ENCODE results near the gene KIF1B. TPM values are rescaled to one million over a fixed set of nuclear protein-coding genes. Genes with fewer than 3 reads are reported as not detected.

KIF1B gene
- total RNA-seq, 4 donors from 2014 or later: 55.2 to 88.1 (median 67.0) TPM

DNA sequence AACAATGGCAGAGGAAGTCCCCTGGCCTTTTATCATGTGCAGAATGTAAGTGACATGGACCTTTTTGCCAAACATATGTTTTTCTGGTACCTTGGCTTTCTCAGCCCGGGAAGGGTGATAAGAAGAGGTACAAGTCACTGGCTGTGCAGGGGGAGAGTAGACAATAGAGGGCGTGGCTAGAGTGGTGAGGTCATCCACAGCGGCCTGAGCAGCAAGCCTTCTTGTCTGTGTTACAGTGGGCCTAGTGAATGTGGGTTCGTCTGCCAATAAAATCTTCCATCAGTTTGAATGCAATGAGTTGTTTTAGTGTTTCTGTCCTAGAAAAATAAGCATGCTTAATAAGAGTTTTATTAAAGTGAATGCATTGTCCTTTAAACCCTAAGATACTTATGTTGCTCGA lies 129.4 kb downstream of the KIF1B start:
- TF ChIP-seq CTCF (IDR thresholded peaks at IDR 0.05) (no peak), POLR2A (IDR thresholded peaks at IDR 0.05) (no peak)
- H3K9me3 ChIP-seq: no peaks in the 10 kb centered on the region
- no peaks in the 10 kb centered on the region for H3K4me1 ChIP-seq
- no peak overlapping the region for H3K27ac ChIP-seq
- H3K27me3 ChIP-seq: no peaks in the 10 kb centered on the region
- no peak for DNase-seq
- H3K36me3 ChIP-seq: peaks cover 0 to 90% (median 4%) of the 10 kb centered on the region in 3 donors
- no peak overlapping the region for H3K4me3 ChIP-seq

GRCh38 chr1:10340930-10341590 lies 130.7 kb downstream of the KIF1B start:
- DNase-seq: no peak
- H3K4me3 ChIP-seq: no peak overlapping the region
- no peaks in the 10 kb centered on the region for H3K9me3 ChIP-seq
- TF ChIP-seq POLR2A (IDR thresholded peaks at IDR 0.05) (no peak), CTCF (IDR thresholded peaks at IDR 0.05) (no peak)
- H3K27ac ChIP-seq: no peak overlapping the region
- peaks cover 0 to 90% (median 4%) of the 10 kb centered on the region in 3 donors for H3K36me3 ChIP-seq
- no peaks in the 10 kb centered on the region for H3K27me3 ChIP-seq
- H3K4me1 ChIP-seq: no peaks in the 10 kb centered on the region

DNA sequence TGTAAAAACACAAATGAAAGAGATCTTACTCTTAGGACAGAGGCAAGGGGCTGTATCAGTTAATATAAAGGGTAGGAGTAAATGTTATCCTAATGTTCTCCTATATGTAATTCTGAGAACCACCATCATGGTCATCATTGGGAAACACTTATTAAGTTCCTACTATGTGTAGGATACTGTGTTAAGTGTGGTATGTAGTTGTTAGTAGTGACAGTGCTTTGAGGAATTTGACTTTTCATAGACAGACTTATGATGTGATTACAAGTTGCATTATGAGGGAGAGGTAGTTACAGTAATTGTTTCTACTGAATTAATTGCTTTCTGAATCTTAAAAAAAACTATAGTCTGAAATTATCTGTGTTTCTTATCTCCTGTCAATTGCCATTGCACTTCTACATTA lies 136.7 kb downstream of the KIF1B start:
- no peak for DNase-seq
- no peak overlapping the region for H3K27ac ChIP-seq
- no peaks in the 10 kb centered on the region for H3K4me1 ChIP-seq
- no peak overlapping the region for H3K4me3 ChIP-seq
- no peaks in the 10 kb centered on the region for H3K9me3 ChIP-seq
- no peaks in the 10 kb centered on the region for H3K27me3 ChIP-seq
- peaks cover 0 to 89% (median 4%) of the 10 kb centered on the region in 3 donors for H3K36me3 ChIP-seq
- no peak for TF ChIP-seq CTCF (IDR thresholded peaks at IDR 0.05)
- no peak for TF ChIP-seq POLR2A (IDR thresholded peaks at IDR 0.05)

DNA sequence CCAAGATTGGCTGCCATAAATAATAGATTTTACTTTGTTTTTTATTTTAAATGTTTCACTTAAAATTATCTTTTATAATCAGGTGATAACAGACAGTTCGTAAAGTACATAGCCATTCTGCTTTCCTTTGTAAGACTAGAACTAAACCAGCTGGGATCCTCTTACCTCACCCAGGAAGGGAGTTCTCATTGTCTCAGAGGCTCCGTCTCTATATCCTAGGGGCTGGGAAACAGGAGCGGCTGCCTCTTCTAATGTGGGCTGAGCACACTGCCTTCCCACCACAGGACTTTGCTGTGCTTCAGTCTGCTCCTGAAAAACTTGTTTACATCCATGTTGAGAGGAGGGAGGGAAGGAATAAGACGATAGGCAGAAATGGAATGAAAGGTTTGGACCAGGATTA lies 142.9 kb downstream of the KIF1B start:
- Histone ChIP-seq H3K27ac (no peak overlapping the region), H3K36me3 (peaks cover 0 to 44% (median 0%) of the 10 kb centered on the region in 3 donors)
- TF ChIP-seq CTCF (IDR thresholded peaks at IDR 0.05) (no peak), POLR2A (IDR thresholded peaks at IDR 0.05) (no peak)

DNA sequence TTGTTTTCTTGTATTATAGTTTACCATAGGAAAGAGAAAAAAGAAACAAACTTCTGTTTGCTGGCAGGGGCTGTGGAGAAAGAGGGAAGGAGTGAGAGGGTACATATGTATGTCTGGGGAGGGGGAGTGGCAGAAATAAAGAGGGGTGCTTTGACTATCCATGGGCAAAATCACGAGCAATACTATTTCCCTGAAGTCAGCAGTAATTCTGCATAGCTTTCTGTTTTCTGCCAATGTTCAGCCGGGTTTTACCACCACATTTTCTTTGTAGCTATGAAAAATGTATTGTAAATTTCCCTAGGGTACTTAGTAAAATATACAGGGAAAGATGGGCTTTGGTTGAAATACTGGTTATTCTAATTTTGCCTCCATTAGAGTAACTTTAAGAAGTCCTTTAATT lies 143.3 kb downstream of the KIF1B start:
- no peaks in the 10 kb centered on the region for H3K9me3 ChIP-seq
- no peak overlapping the region for H3K4me3 ChIP-seq
- H3K4me1 ChIP-seq: no peaks in the 10 kb centered on the region
- DNase-seq: no peak
- H3K36me3 ChIP-seq: peaks cover 0 to 40% (median 0%) of the 10 kb centered on the region in 3 donors
- no peaks in the 10 kb centered on the region for H3K27me3 ChIP-seq
- TF ChIP-seq CTCF (IDR thresholded peaks at IDR 0.05): no peak
- TF ChIP-seq POLR2A (IDR thresholded peaks at IDR 0.05): no peak
- no peak overlapping the region for H3K27ac ChIP-seq

More for the DNA sequence above, 142.9 kb downstream of the KIF1B start:
- no peak for DNase-seq
- Histone ChIP-seq H3K27me3 (no peaks in the 10 kb centered on the region), H3K9me3 (no peaks in the 10 kb centered on the region), H3K4me3 (no peak overlapping the region), H3K4me1 (no peaks in the 10 kb centered on the region)

Measured in Peyer's patch (tissue), 4 donors.